ENCODE measurements around the gene C10orf120. TPM values are rescaled to one million over a fixed set of nuclear protein-coding genes. Genes with fewer than 3 reads are reported as not detected.

C10orf120 gene
- total and polyA plus RNA-seq, 2 donors (not counting 1 experiment from before 2014, with no cell fraction given): not detected

- ChIA-PET POLR2A (no interaction called here), CTCF (no interaction called here)
- WGBS (ENCODE audit: insufficient coverage): 88% methylated on average over 3 of the region's 5 CpGs
- ATAC-seq (ENCODE audit: low read depth) (no peak), DNase-seq (no peak)
- H3K36me3 ChIP-seq (replicated peaks in 1 of 2; ENCODE audit: control extremely low read depth in 1 of 2, control insufficient read depth in 1 of 2, extremely low read depth in 1 of 2, insufficient read depth in 2 of 2, low read length in 1 of 2): no peaks in the 10 kb centered on the region
- TF ChIP-seq CTCF (IDR thresholded peaks at IDR 0.05) (no peak), EZH2 (IDR thresholded peaks at IDR 0.05; ENCODE audit: borderline replicate concordance, insufficient read depth, low read depth, low read length, poor library complexity, severe bottlenecking) (no peak)
- Mint-ChIP-seq H3K27me3 (peaks cover 13% of the 10 kb centered on the region), H3K9me3 (ENCODE audit: insufficient read depth) (no peaks in the 10 kb centered on the region), H3K27ac (no peak overlapping the region), H3K4me1 (no peaks in the 10 kb centered on the region), H3K4me3 (no peak overlapping the region)
- H2AFZ ChIP-seq (ENCODE audit: insufficient read depth, low read depth, low read length, poor library complexity, severe bottlenecking): no peak overlapping the region
- H3K4me3 ChIP-seq (ENCODE audit: control extremely low read depth in 1 of 5, extremely low read depth in 1 of 5, insufficient read depth in 1 of 5, low read depth in 2 of 5, low read length in 4 of 5): no peak overlapping the region
- H4K20me1 ChIP-seq (ENCODE audit: control insufficient read depth, insufficient read depth, low read length, poor library complexity, severe bottlenecking): no peaks in the 10 kb centered on the region
- H3K79me2 ChIP-seq (ENCODE audit: control insufficient read depth, insufficient read depth, low read length): no peaks in the 10 kb centered on the region
- H3K9me3 ChIP-seq (ENCODE audit: control extremely low read depth in 1 of 3, control insufficient read depth in 2 of 3, insufficient read depth in 1 of 3, low read length in 2 of 3): peaks cover 0 to 2% (median 0%) of the 10 kb centered on the region in 3 donors
- H3K4me2 ChIP-seq (replicated peaks; ENCODE audit: low read depth, low read length, poor library complexity, severe bottlenecking): no peak overlapping the region
- no peak overlapping the region for H3K27ac ChIP-seq (ENCODE audit: low read length in 2 of 2)
- no peaks in the 10 kb centered on the region for H3K4me1 ChIP-seq (ENCODE audit: control insufficient read depth in 2 of 2, insufficient read depth in 2 of 2, low read length in 2 of 2)
- peaks cover 0 to 3% (median 1%) of the 10 kb centered on the region in 4 experiments for H3K27me3 ChIP-seq (replicated peaks in 1 of 4; ENCODE audit: control extremely low read depth in 1 of 4, control insufficient read depth in 3 of 4, insufficient read depth in 4 of 4, low read length in 3 of 4)
- intact Hi-C loops (cut with micrococcal nuclease): no loop called here
- no peak overlapping the region for H3K9ac ChIP-seq (ENCODE audit: low read length)
Measured at GRCh38 chr10:122692744-122693143, 6.9 kb downstream of the C10orf120 start.

GRCh38 chr10:122689146-122689820 is 10.4 kb downstream of the C10orf120 start:
- TF ChIP-seq EZH2 (IDR thresholded peaks at IDR 0.05; ENCODE audit: borderline replicate concordance, insufficient read depth, low read depth, low read length, poor library complexity, severe bottlenecking) (no peak), CTCF (IDR thresholded peaks at IDR 0.05) (no peak)
- Mint-ChIP-seq H3K4me3 (no peak overlapping the region), H3K4me1 (no peaks in the 10 kb centered on the region), H3K27ac (no peak overlapping the region), H3K27me3 (peaks cover 21% of the 10 kb centered on the region), H3K9me3 (ENCODE audit: insufficient read depth) (no peaks in the 10 kb centered on the region)
- POLR2A ChIA-PET: no interaction called here
- Histone ChIP-seq H3K4me1 (ENCODE audit: control insufficient read depth in 2 of 2, insufficient read depth in 2 of 2, low read length in 2 of 2) (no peaks in the 10 kb centered on the region), H3K9me3 (ENCODE audit: control extremely low read depth in 1 of 3, control insufficient read depth in 2 of 3, insufficient read depth in 1 of 3, low read length in 2 of 3) (peaks cover 0 to 4% (median 0%) of the 10 kb centered on the region in 3 donors), H3K79me2 (ENCODE audit: control insufficient read depth, insufficient read depth, low read length) (no peaks in the 10 kb centered on the region), H2AFZ (ENCODE audit: insufficient read depth, low read depth, low read length, poor library complexity, severe bottlenecking) (no peak overlapping the region), H3K9ac (ENCODE audit: low read length) (no peak overlapping the region), H3K27me3 (replicated peaks in 1 of 4; ENCODE audit: control extremely low read depth in 1 of 4, control insufficient read depth in 3 of 4, insufficient read depth in 4 of 4, low read length in 3 of 4) (peaks cover 0 to 5% (median under 1%) of the 10 kb centered on the region in 4 experiments), H4K20me1 (ENCODE audit: control insufficient read depth, insufficient read depth, low read length, poor library complexity, severe bottlenecking) (no peaks in the 10 kb centered on the region), H3K27ac (ENCODE audit: low read length in 2 of 2) (no peak overlapping the region), H3K36me3 (replicated peaks in 1 of 2; ENCODE audit: control extremely low read depth in 1 of 2, control insufficient read depth in 1 of 2, extremely low read depth in 1 of 2, insufficient read depth in 2 of 2, low read length in 1 of 2) (no peaks in the 10 kb centered on the region), H3K4me3 (ENCODE audit: control extremely low read depth in 1 of 5, extremely low read depth in 1 of 5, insufficient read depth in 1 of 5, low read depth in 2 of 5, low read length in 4 of 5) (no peak overlapping the region), H3K4me2 (replicated peaks; ENCODE audit: low read depth, low read length, poor library complexity, severe bottlenecking) (no peak overlapping the region)
- CTCF ChIA-PET: no interaction called here
- intact Hi-C loops (cut with micrococcal nuclease): no loop called here
- DNase-seq (no peak), ATAC-seq (ENCODE audit: low read depth) (no peak)
- no CpG with 5 or more reads among the region's 6 CpGs for WGBS (ENCODE audit: insufficient coverage)
